GM12878 (cell line): ENCODE data around the gene IQUB. TPM values are rescaled to one million over a fixed set of nuclear protein-coding genes. Genes with fewer than 3 reads are reported as not detected.

ENCODE experiments used
- ATAC-seq: fragments of 200-7000 bp; cut with Tn5 transposase; 3 replicates; pipeline ENCODE4 v1.9.1; 2020; ENCODE audit warnings: mild to moderate bottlenecking, moderate library complexity
- BruUV-seq: library from RNA; stranded (reverse); fragments of 400-500 nt; replicated peaks from 2 replicates; lab custom pipeline; 2021; lab: Mats Ljungman, UMichigan
- CTCF ChIA-PET: fragments of 300-600 bp; sonication (Branson Sonifier 250); formaldehyde crosslinking; extraction: SDS; loops from one replicate; lab custom pipeline; 2021; ENCODE audit warnings: inconsistent platforms; lab: Yijun Ruan, JAX
- POLR2A ChIA-PET: fragments of 350-600 bp; formaldehyde crosslinking; extraction: SDS; loops from one replicate; lab custom pipeline; 2021; ENCODE audit warnings: inconsistent platforms; lab: Charles Lee
- RAD21 ChIA-PET: fragments of 300-600 bp; sonication (Branson Sonifier 250); formaldehyde crosslinking; loops from one replicate; lab custom pipeline; 2023; ENCODE audit warnings: antibody characterized with exemption; ENCODE audit not compliant: unreplicated experiment; lab: Charles Lee
- SMC1A ChIA-PET: fragments of 300-600 bp; sonication (Branson Sonifier 250); formaldehyde crosslinking; loops from one replicate; lab custom pipeline; 2023; ENCODE audit not compliant: unreplicated experiment, uncharacterized antibody; lab: Charles Lee
- DNase-seq: peaks from one replicate; pipeline ENCODE4 v3.0.0-alpha.2; 2011; ENCODE audit warnings: low read depth, low spot score
- FAIRE-seq: peaks from 3 replicates; lab custom pipeline; 2011; peaks lifted over from hg19 to GRCh38; lab: Jason Lieb, UNC
- H2AFZ ChIP-seq: 2 replicates; pipeline ENCODE4 v1.6.0; 2011; ENCODE audit warnings: low read depth, low read length, control low read depth; ENCODE audit not compliant: control insufficient read depth
- H3K27ac ChIP-seq: 2 replicates; pipeline ENCODE4 v1.5.1; 2011; ENCODE audit warnings: control low read depth; ENCODE audit not compliant: control insufficient read depth, insufficient read depth
- H3K27me3 ChIP-seq, 2 experiments: replicated peaks in 1 of 2; 2 replicates each; pipeline versions ENCODE4 v1.6.0 to v1.6.1; 2011; ENCODE audit warnings: low read length in 1 of 2; ENCODE audit not compliant: control insufficient read depth in 2 of 2, insufficient read depth in 2 of 2
- H3K36me3 ChIP-seq, 2 experiments: 2 replicates each; pipeline ENCODE4 v1.5.1; 2011; ENCODE audit warnings: low read length in 1 of 2; ENCODE audit not compliant: control insufficient read depth in 2 of 2, insufficient read depth in 2 of 2
- H3K4me1 ChIP-seq: 2 replicates; pipeline ENCODE4 v1.6.1; 2011; ENCODE audit warnings: mild to moderate bottlenecking, low read length, moderate library complexity, mixed read lengths; ENCODE audit not compliant: control insufficient read depth, insufficient read depth
- H3K4me2 ChIP-seq: 2 replicates; pipeline ENCODE4 v1.6.0; 2011; ENCODE audit warnings: control low read depth; ENCODE audit not compliant: control insufficient read depth, insufficient read depth
- H3K4me3 ChIP-seq: fragments of 200-600 bp; sonication (generic); 2 replicates; pipeline ENCODE4 v1.5.1; 2016
- H3K79me2 ChIP-seq: 2 replicates; pipeline ENCODE4 v1.6.0; 2011; ENCODE audit warnings: low read length; ENCODE audit not compliant: control insufficient read depth, insufficient read depth
- H3K9ac ChIP-seq: 2 replicates; pipeline ENCODE4 v1.8.0; 2011; ENCODE audit warnings: low read length, control low read depth, mixed read lengths; ENCODE audit not compliant: control insufficient read depth, insufficient read depth
- H3K9me3 ChIP-seq: replicated peaks from 3 replicates; pipeline ENCODE4 v1.5.1; 2011; ENCODE audit warnings: mild to moderate bottlenecking, low read length; ENCODE audit not compliant: control insufficient read depth, insufficient read depth
- H4K20me1 ChIP-seq: 2 replicates; pipeline ENCODE4 v1.6.0; 2011; ENCODE audit not compliant: control insufficient read depth, insufficient read depth
- BMI1 ChIP-seq: fragments of 450-650 bp; IDR thresholded peaks from 2 replicates; pipeline ENCODE4 v1.6.1; 2016; ENCODE audit warnings: mild to moderate bottlenecking, moderate library complexity, borderline replicate concordance
- BRCA1 ChIP-seq: IDR thresholded peaks from 2 replicates; pipeline ENCODE4 v1.6.1; 2011; ENCODE audit warnings: low read depth, low read length, improper control_type of control experiment
- CUX1 ChIP-seq: IDR thresholded peaks from 2 replicates; pipeline ENCODE4 v1.6.1; 2012; ENCODE audit warnings: improper control_type of control experiment, low read depth, low read length; ENCODE audit not compliant: insufficient replicate concordance
- E4F1 ChIP-seq: fragments of 450-650 bp; IDR thresholded peaks from 2 replicates; pipeline ENCODE4 v1.6.1; 2018; ENCODE audit warnings: borderline replicate concordance, mild to moderate bottlenecking; ENCODE audit not compliant: partially characterized antibody
- FOXK2 ChIP-seq: fragments of 450-650 bp; IDR thresholded peaks from 2 replicates; pipeline ENCODE4 v1.6.1; 2017; ENCODE audit warnings: mild to moderate bottlenecking, moderate library complexity
- HDAC2 ChIP-seq: fragments of 200-600 bp; sonication (generic); IDR thresholded peaks from 2 replicates; pipeline ENCODE4 v1.6.1; 2017
- HSF1 ChIP-seq: fragments of 150-350 bp; IDR thresholded peaks from 2 replicates; pipeline ENCODE4 v1.6.1; 2014; ENCODE audit warnings: mild to moderate bottlenecking, low read depth, low read length
- JUNB ChIP-seq: IDR thresholded peaks from 2 replicates; pipeline ENCODE4 v1.6.1; 2016; ENCODE audit warnings: antibody characterized with exemption, mild to moderate bottlenecking
- RAD21 ChIP-seq: IDR thresholded peaks from 2 replicates; pipeline ENCODE4 v1.6.1; 2011; ENCODE audit warnings: mild to moderate bottlenecking, low read depth, low read length, moderate library complexity; ENCODE audit not compliant: insufficient read depth
- SREBF1 ChIP-seq: IDR thresholded peaks from 2 replicates; pipeline ENCODE4 v1.6.1; 2012; ENCODE audit warnings: mild to moderate bottlenecking, low read length
- TCF3 ChIP-seq: IDR thresholded peaks from 2 replicates; pipeline ENCODE4 v1.6.1; 2012; ENCODE audit warnings: low read depth, mild to moderate bottlenecking, low read length, borderline replicate concordance; ENCODE audit not compliant: insufficient read depth
- ZNF622 ChIP-seq: fragments of 450-650 bp; IDR thresholded peaks from 2 replicates; pipeline ENCODE4 v1.6.1; 2017; ENCODE audit warnings: mild to moderate bottlenecking, inconsistent platforms
- in situ Hi-C: fragments of 300-500 bp; cut with MboI; formaldehyde crosslinking; loops from 9 replicates; pipeline ENCODE4 v1.14.3; 2018; ENCODE audit warnings: mixed read lengths
- intact Hi-C: fragments of 100-400 bp; cut with micrococcal nuclease; formaldehyde crosslinking; loops from one replicate; pipeline ENCODE4 v1.14.2; 2022; ENCODE audit not compliant: unreplicated experiment
- polyA plus RNA-seq, 11 experiments: library from polyadenylated mRNA; depleted of rRNA in 4 of 11; unstranded in 6 of 11; stranded (reverse) in 5 of 11; fragments of >200 nt; fragmentation: Nextera tagmentation in 4 of 11; fragmentation: Illumina TruSeq in 1 of 11; extraction: Ambion mirVana in 4 of 11; extraction: Trizol in 1 of 11; gene quantifications; 1 replicate in 1 of 11; 2 replicates in 10 of 11; pipeline versions ENCODE4 v1.2.1 to v1.2.3, GENCODE V29; 2011 to 2016; ENCODE audit warnings: inconsistent platforms in 2 of 11, missing spikeins in 2 of 11, low read depth in 1 of 11
- total RNA-seq, 4 experiments: library from RNA; depleted of rRNA in 3 of 4; stranded (reverse); fragments of >200 nt in 3 of 4; fragmentation: Illumina TruSeq in 1 of 4; extraction: Trizol in 1 of 4; gene quantifications; 2 replicates each; pipeline versions ENCODE4 v1.2.1 to v1.2.3, GENCODE V29; 2013 to 2021

The IQUB gene
- total and polyA plus RNA-seq, 10 of the 15 experiments (the other 5 are each of a cell fraction or from before 2014, with no cell fraction given), result 0.04 to 0.08 TPM; not detected in 8

- no TSS peak for BruUV-seq
- DNase-seq, result no peak
- H4K20me1 ChIP-seq, result no peaks in the 10 kb centered on the region
- H3K9me3 ChIP-seq, result no peaks in the 10 kb centered on the region
- in situ Hi-C loops, result no loop called here
- no peaks in the 10 kb centered on the region; a peak in 2 of 4 replicates for H3K27me3 ChIP-seq
- no peak overlapping the region for H3K27ac ChIP-seq
- H3K36me3 ChIP-seq, result no peaks in the 10 kb centered on the region
- H2AFZ ChIP-seq, result no peak overlapping the region
- intact Hi-C loops, result loop anchor here (10.0 kb wide), 1 partner anchor 85 kb away; no protein-coding TSS in a partner anchor
- H3K4me3 ChIP-seq, result no peak overlapping the region
- TF ChIP-seq E4F1 (no peak), RAD21 (no peak), ZNF622 (no peak), FOXK2 (no peak), JUNB (no peak), BRCA1 (no peak), BMI1 (no peak), SREBF1 (no peak), CUX1 (no peak), HSF1 (no peak), TCF3 (no peak), HDAC2 (no peak)
- TF ChIP-seq, all 136 proteins: peak for 0
- no peak for FAIRE-seq
- ChIA-PET CTCF (interaction anchor here (1.6 kb wide), 1 partner anchor 45 kb away, joined by 4 read pairs; no protein-coding TSS in a partner anchor), POLR2A (no interaction called here), RAD21 (no interaction called here), SMC1A (no interaction called here)
- H3K4me2 ChIP-seq, result no peak overlapping the region
- no peaks in the 10 kb centered on the region for H3K79me2 ChIP-seq
- no peak for ATAC-seq
- no peak overlapping the region for H3K9ac ChIP-seq
- H3K4me1 ChIP-seq, result no peaks in the 10 kb centered on the region
These were observed 45.0 kb upstream of the IQUB start for GRCh38 chr7:123579416-123579815.
